Ascending aorta (tissue), 2 donors: ENCODE measurements around the gene PRPF38B. TPM values are rescaled to one million over a fixed set of nuclear protein-coding genes. Genes with fewer than 3 reads are reported as not detected.

ENCODE experiments used
- DNase-seq, 2 donors: peaks; one replicate each; pipeline ENCODE4 v3.0.0-alpha.2; 2019; ENCODE audit warnings: low spot score in 2 of 2
- H3K27ac ChIP-seq, 2 donors: fragments of 200-600 bp; sonication (generic); one replicate each; pipeline ENCODE4 v1.5.1; 2016 to 2017; ENCODE audit warnings: mild to moderate bottlenecking in 1 of 2
- H3K27me3 ChIP-seq: fragments of 200-600 bp; sonication (generic); one replicate; pipeline ENCODE4 v1.5.1; 2017
- H3K36me3 ChIP-seq, 2 donors: fragments of 200-600 bp; sonication (generic); one replicate each; pipeline ENCODE4 v1.5.1; 2016
- H3K4me1 ChIP-seq, 2 donors: fragments of 200-600 bp; sonication (generic); one replicate each; pipeline ENCODE4 v1.5.1; 2016 to 2017; ENCODE audit warnings: mild to moderate bottlenecking in 1 of 2
- H3K4me3 ChIP-seq, 2 donors: fragments of 200-600 bp; sonication (generic); one replicate each; pipeline ENCODE4 v1.5.1; 2016 to 2017; ENCODE audit warnings: mild to moderate bottlenecking in 1 of 2
- H3K9me3 ChIP-seq, 2 donors: fragments of 200-600 bp; sonication (generic); one replicate each; pipeline ENCODE4 v1.5.1; 2016
- CTCF ChIP-seq, 3 experiments: fragments of 200-600 bp in 2 of 3; fragments of 450-650 bp in 1 of 3; sonication (generic) in 2 of 3; IDR thresholded peaks; one replicate each; pipeline ENCODE4 v1.5.1; 2016 to 2019; ENCODE audit warnings: antibody characterized with exemption in 3 of 3, mild to moderate bottlenecking in 1 of 3, moderate library complexity in 1 of 3
- intact Hi-C: fragments of 100-400 bp; cut with DNase I; formaldehyde crosslinking; loops from one replicate; pipeline ENCODE4 v1.15.1; 2023
- total RNA-seq: library from RNA; depleted of rRNA; stranded (reverse); fragments of >200 nt; gene quantifications from one replicate; pipeline ENCODE4 v1.1.0, GENCODE V29; 2016

PRPF38B gene
- total RNA-seq, 1 donor from 2014 or later = 9.0 TPM

DNA sequence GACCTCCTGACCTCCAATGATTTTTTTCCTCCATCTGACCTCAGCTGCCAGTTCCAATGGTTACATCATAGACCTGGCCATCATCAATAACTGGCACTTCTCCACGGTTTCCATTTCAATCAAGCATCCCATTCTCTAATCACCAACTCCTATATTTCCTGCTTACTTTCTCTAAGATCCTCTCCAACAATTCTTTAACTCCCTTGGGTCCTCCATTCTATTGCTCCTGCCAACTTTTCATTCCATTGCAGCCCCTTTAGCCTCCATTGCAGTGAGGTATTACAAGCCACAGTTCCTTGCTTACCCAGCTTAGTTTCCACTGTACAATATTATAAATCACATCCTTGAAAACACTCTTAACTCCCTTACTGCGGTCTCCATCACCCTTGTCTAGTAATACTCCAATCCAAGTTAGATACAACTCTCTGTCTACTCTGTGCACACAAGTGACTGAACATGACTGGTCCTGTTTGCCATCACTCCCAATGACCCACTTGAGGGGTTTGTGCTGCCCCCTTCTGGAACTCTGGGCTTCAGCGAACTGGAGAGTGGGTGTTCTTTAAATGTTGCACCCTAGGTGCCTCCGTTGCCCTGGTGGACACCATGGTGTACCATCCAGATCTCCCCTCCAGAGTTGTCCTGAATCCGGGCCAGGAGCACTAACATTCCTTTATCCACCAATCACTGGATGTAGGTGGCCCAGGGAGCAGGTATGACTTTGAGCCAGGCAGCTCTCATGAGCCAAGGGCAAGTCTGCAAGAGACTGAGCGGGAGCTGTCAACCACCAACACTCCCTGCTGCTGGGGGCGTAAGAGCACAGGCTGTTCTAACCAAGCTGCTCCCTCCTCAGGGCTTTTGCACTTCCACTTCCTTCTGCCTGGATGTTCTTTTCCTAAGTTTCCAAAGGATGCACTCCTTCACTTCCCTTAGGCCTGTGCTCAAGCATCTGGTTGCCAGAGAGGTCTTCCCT lies 16.9 kb downstream of the PRPF38B start:
- no peaks in the 10 kb centered on the region for H3K9me3 ChIP-seq
- DNase-seq = no peak

DNA sequence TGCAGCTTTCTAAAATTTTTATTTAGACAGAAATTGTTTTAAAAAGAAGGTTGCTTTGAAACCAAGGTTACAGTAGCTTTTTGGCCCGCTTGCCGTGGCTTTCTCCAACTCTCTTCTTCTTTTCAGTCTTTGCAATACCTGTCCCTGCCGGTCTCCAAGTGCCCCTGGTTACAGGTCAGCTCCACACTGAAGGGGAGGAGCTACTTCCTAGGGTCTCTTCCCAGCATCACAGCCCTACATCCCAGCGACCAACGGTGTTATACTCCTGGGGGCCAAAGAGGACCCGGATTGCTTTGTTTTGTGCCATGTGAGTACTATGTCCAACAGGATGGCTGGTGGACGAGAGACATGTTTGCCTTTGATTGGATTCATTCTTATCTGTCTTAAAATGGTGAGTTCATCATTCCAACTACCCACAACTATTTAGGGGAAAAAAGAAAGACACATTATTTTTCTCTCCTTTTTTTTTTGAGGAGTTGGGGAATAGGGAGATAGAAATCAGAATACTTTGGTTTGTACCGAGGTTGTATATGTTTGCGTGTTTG lies 20.6 kb downstream of the PRPF38B start, which contains the start of gene FNDC7:
Gene FNDC7 (plus strand): TSS at position 303 of the 545 bp plus-strand sequence. CDS start 26 bp downstream, at position 329.
- Histone ChIP-seq H3K27ac (no peak within 1 kb of the TSS), H3K36me3 (no peaks in the 10 kb centered on the region), H3K4me1 (peaks cover 0 to 4% of the 10 kb centered on the region in 2 donors), H3K4me3 (no peak within 1 kb of the TSS), H3K27me3 (no peaks in the 10 kb centered on the region), H3K9me3 (no peaks in the 10 kb centered on the region)
- no peak for DNase-seq
- TF ChIP-seq CTCF (IDR thresholded peaks at IDR 0.05) = no peak
- intact Hi-C loops = no loop called here

More for the DNA sequence above, 16.9 kb downstream of the PRPF38B start:
- H3K27me3 ChIP-seq = no peaks in the 10 kb centered on the region
- H3K4me3 ChIP-seq = no peak overlapping the region
- H3K27ac ChIP-seq = no peak overlapping the region
- TF ChIP-seq CTCF (IDR thresholded peaks at IDR 0.05) = peak in 1 of 3 experiments; percentile 15
- H3K36me3 ChIP-seq = no peaks in the 10 kb centered on the region
- intact Hi-C loops = no loop called here
- peaks cover 0 to 6% of the 10 kb centered on the region in 2 donors for H3K4me1 ChIP-seq

DNA sequence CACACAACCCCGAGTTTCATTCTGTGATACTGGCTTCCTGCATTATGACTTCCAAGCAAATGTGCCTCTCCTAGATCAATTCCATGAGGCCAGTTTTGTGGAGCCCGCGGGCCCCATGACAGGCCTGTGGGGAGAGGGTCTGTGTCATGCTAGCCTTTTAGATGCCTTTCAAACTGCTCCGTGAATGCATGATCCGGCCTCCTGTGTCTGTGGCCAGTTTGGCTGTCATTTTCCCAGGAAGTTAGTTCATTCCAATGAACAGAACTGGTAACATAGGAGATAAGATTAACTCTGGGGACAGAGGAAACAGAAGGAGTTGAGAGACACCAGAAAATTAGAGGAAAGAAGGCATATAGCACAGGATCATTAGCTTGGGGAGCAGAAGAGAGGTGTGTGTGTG lies 23.8 kb downstream of the PRPF38B start:
- Histone ChIP-seq H3K4me3 (no peak overlapping the region), H3K4me1 (peaks cover 0 to 4% of the 10 kb centered on the region in 2 donors), H3K27ac (peak overlapping the region in 1 of 2 donors; percentile 21), H3K27me3 (no peaks in the 10 kb centered on the region), H3K9me3 (no peaks in the 10 kb centered on the region), H3K36me3 (no peaks in the 10 kb centered on the region)
- intact Hi-C loops = no loop called here
- DNase-seq = no peak
- TF ChIP-seq CTCF (IDR thresholded peaks at IDR 0.05) = no peak

- no peak for DNase-seq
These were observed 24.5 kb downstream of the PRPF38B start for GRCh38 chr1:108716437-108717230.

More at GRCh38 chr1:108716437-108717230, 24.5 kb downstream of the PRPF38B start:
- no peaks in the 10 kb centered on the region for H3K36me3 ChIP-seq
- intact Hi-C loops = no loop called here
- no peak for TF ChIP-seq CTCF (IDR thresholded peaks at IDR 0.05)
- peaks cover 0 to 4% of the 10 kb centered on the region in 2 donors for H3K4me1 ChIP-seq
- H3K9me3 ChIP-seq = no peaks in the 10 kb centered on the region
- H3K27ac ChIP-seq = peak overlapping the region in 1 of 2 donors; percentile 21
- H3K27me3 ChIP-seq = no peaks in the 10 kb centered on the region
- H3K4me3 ChIP-seq = no peak overlapping the region
